ENCODE data around the gene IGHMBP2.

IGHMBP2 gene

DNA sequence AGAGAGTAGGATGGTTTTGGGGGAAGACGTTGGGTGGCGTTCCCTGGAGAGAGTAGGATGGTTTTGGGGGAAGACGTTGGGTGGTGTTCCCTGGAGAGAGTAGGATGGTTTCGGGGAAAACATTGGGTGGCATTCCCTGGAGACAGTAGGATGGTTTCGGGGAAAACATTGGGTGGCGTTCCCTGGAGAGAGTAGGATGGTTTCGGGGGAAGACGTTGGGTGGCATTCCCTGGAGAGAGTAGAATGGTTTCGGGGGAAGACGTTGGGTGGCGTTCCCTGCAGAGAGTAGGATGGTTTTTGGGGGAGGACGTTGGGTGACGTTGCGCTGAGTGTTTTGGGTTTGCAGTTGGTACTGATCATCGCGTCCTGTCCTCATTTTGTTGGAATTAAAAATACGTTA is 28.2 kb downstream of the IGHMBP2 start:
- H4K20me1 ChIP-seq (ENCODE audit: control insufficient read depth, insufficient read depth, low read depth, low read length) = no peaks in the 10 kb centered on the region
- TF ChIP-seq, protein P1, sequence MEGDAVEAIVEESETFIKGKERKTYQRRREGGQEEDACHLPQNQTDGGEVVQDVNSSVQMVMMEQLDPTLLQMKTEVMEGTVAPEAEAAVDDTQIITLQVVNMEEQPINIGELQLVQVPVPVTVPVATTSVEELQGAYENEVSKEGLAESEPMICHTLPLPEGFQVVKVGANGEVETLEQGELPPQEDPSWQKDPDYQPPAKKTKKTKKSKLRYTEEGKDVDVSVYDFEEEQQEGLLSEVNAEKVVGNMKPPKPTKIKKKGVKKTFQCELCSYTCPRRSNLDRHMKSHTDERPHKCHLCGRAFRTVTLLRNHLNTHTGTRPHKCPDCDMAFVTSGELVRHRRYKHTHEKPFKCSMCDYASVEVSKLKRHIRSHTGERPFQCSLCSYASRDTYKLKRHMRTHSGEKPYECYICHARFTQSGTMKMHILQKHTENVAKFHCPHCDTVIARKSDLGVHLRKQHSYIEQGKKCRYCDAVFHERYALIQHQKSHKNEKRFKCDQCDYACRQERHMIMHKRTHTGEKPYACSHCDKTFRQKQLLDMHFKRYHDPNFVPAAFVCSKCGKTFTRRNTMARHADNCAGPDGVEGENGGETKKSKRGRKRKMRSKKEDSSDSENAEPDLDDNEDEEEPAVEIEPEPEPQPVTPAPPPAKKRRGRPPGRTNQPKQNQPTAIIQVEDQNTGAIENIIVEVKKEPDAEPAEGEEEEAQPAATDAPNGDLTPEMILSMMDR (IDR thresholded peaks at IDR 0.05; ENCODE audit: low read depth, low read length, poor library complexity, severe bottlenecking) = no peak
- no peak for TF ChIP-seq EZH2phosphoT487 (IDR thresholded peaks at IDR 0.05; ENCODE audit: borderline replicate concordance, low read length)
- no peak overlapping the region for H3K27ac ChIP-seq (ENCODE audit: low read depth, low read length)
- H3K4me1 ChIP-seq (ENCODE audit: control insufficient read depth, low read length) = peaks cover 10% of the 10 kb centered on the region
- H3F3A ChIP-seq (ENCODE audit: control insufficient read depth, insufficient read depth) = no peaks in the 10 kb centered on the region
- H3K4me2 ChIP-seq (ENCODE audit: low read length) = no peak overlapping the region
- no peak overlapping the region for H3K4me3 ChIP-seq (ENCODE audit: low read length)
- no peaks in the 10 kb centered on the region for H3K27me3 ChIP-seq (ENCODE audit: control insufficient read depth, low read length)
- H3K79me2 ChIP-seq (ENCODE audit: control insufficient read depth, low read length) = no peaks in the 10 kb centered on the region
- H3K36me3 ChIP-seq (ENCODE audit: control insufficient read depth, low read length) = peaks cover 48% of the 10 kb centered on the region
- no peaks in the 10 kb centered on the region for H3K9me3 ChIP-seq (ENCODE audit: control insufficient read depth, insufficient read depth, low read length)
- H3K9me2 ChIP-seq (replicated peaks; ENCODE audit: control insufficient read depth, low read length) = no peaks in the 10 kb centered on the region

DNA sequence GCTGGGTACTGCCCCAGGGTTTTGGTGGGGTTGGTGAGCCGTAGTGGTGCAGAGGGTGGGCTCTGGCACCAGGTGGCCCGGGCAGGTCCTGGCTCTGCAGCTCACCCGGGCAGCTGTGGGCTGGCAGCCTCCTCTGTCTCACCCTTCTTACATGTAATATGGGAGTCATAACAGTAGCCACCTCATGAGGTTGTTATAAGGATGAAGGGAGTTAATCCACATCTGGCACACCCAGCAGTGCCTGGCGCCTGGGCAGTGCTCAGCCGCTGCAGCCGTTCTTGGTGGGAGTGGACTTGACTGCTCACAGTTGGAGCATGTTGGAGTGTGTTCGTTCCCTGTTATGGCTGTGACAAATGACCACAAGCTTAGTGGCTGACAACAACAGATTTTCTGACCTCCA is 28.7 kb downstream of the IGHMBP2 start:
- Histone ChIP-seq H3K4me1 (ENCODE audit: control insufficient read depth, low read length) (peaks cover 5% of the 10 kb centered on the region), H3K27me3 (ENCODE audit: control insufficient read depth, low read length) (no peaks in the 10 kb centered on the region), H3K79me2 (ENCODE audit: control insufficient read depth, low read length) (no peaks in the 10 kb centered on the region), H3K27ac (ENCODE audit: low read depth, low read length) (no peak overlapping the region), H3F3A (ENCODE audit: control insufficient read depth, insufficient read depth) (no peaks in the 10 kb centered on the region), H3K4me2 (ENCODE audit: low read length) (no peak overlapping the region), H3K9me2 (replicated peaks; ENCODE audit: control insufficient read depth, low read length) (no peaks in the 10 kb centered on the region), H3K4me3 (ENCODE audit: low read length) (no peak overlapping the region), H4K20me1 (ENCODE audit: control insufficient read depth, insufficient read depth, low read depth, low read length) (no peaks in the 10 kb centered on the region), H3K36me3 (ENCODE audit: control insufficient read depth, low read length) (peaks cover 50% of the 10 kb centered on the region), H3K9me3 (ENCODE audit: control insufficient read depth, insufficient read depth, low read length) (no peaks in the 10 kb centered on the region)
- TF ChIP-seq, protein P1 (IDR thresholded peaks at IDR 0.05; ENCODE audit: low read depth, low read length, poor library complexity, severe bottlenecking) = no peak
- TF ChIP-seq EZH2phosphoT487 (IDR thresholded peaks at IDR 0.05; ENCODE audit: borderline replicate concordance, low read length) = no peak

DNA sequence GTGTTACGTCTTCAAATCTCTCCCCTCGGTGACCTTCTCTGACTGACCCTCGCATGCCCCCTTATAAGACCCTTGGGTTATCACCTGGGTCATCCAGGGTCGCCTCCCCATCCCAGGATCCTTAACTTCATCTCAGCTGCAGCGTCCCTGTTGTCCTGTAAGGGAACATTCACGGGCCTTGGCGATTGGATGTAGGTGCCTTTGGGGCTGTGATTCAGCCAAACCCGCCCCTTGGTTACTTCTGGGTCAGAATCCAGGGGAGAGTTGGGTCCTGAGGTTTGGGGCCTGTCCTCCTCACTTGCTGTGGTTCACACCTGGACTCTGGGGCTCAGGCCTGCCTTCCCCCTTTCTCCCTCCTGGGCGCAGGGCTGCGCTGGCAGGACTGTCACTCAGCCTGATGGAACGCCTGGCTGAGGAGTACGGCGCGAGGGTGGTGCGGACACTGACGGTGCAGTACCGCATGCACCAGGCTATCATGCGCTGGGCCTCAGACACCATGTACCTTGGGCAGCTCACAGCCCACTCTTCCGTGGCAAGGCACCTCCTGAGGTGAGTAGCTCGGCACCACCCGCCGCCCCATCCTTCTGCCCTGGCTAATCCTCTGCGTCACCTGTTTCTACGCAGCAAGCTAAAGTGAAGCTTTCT is 29.4 kb downstream of the IGHMBP2 start:
- Histone ChIP-seq H3K9me2 (replicated peaks; ENCODE audit: control insufficient read depth, low read length) (no peaks in the 10 kb centered on the region), H4K20me1 (ENCODE audit: control insufficient read depth, insufficient read depth, low read depth, low read length) (no peaks in the 10 kb centered on the region), H3K27me3 (ENCODE audit: control insufficient read depth, low read length) (no peaks in the 10 kb centered on the region), H3K9me3 (ENCODE audit: control insufficient read depth, insufficient read depth, low read length) (no peaks in the 10 kb centered on the region), H3K79me2 (ENCODE audit: control insufficient read depth, low read length) (no peaks in the 10 kb centered on the region), H3K4me3 (ENCODE audit: low read length) (no peak overlapping the region), H3K4me1 (ENCODE audit: control insufficient read depth, low read length) (no peaks in the 10 kb centered on the region), H3K4me2 (ENCODE audit: low read length) (no peak overlapping the region), H3K27ac (ENCODE audit: low read depth, low read length) (no peak overlapping the region), H3F3A (ENCODE audit: control insufficient read depth, insufficient read depth) (no peaks in the 10 kb centered on the region), H3K36me3 (ENCODE audit: control insufficient read depth, low read length) (peaks cover 46% of the 10 kb centered on the region)
- TF ChIP-seq EZH2phosphoT487 (IDR thresholded peaks at IDR 0.05; ENCODE audit: borderline replicate concordance, low read length) = no peak
- TF ChIP-seq, protein P1 (IDR thresholded peaks at IDR 0.05; ENCODE audit: low read depth, low read length, poor library complexity, severe bottlenecking) = no peak
